HG03558 (cell line): Measurements from ENCODE around the gene SRSF10.
"Not testable (repeated sequence)": the region's sequence is repeated elsewhere in the genome, so short reads cannot be mapped to it uniquely, and the experiment has no call there.

Source experiments
- ATAC-seq: cut with Tn5 transposase; IDR thresholded peaks from one replicate; pipeline ENCODE4 v1.9.1; 2021; ENCODE audit warnings: moderate number of reproducible peaks; ENCODE audit not compliant: unreplicated experiment; ENCODE audit errors: extremely low read depth

Gene SRSF10

DNA sequence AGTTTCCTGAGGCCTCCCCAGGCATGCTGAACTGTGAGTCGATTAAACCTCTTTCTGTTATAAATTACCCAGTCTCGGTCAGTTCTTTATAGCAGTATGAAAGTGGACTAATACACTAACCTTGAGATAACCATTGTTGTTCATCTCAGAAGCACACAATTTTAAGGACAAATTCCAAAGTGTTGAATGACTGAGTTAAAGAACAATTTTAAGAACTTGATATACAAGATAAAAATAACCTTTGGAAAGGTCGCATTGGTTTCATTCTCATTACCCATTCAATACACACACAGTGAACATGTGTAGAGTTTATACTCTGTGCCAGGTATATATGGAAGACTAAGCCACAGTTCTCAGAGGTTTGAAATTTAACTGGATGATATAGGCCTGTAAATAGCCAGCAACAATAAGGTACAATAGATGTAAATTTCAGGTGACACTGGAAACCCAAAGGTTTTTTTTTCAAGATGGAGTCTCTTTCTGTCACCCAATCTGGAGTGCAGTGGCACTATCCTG is 19.1 kb upstream of the SRSF10 start:
- no peak for ATAC-seq

DNA sequence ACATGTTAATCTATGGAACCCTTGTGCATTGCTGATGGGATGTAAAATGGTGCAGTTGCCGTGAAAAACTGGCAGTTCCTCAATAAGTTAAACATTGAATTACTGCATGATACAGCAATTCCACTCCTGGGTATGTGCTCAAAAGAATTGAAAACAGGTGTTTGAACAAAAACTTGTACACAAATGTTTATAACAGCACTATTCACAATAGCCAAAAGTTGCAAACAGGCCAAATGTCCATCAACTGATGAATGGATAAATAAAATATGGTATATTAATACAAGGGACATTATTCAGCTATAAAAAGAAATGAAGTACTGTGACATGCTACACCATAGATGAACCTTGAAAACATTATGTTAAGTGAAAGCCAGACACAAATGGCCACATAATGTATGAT is 17.7 kb upstream of the SRSF10 start:
- ATAC-seq, result no peak

DNA sequence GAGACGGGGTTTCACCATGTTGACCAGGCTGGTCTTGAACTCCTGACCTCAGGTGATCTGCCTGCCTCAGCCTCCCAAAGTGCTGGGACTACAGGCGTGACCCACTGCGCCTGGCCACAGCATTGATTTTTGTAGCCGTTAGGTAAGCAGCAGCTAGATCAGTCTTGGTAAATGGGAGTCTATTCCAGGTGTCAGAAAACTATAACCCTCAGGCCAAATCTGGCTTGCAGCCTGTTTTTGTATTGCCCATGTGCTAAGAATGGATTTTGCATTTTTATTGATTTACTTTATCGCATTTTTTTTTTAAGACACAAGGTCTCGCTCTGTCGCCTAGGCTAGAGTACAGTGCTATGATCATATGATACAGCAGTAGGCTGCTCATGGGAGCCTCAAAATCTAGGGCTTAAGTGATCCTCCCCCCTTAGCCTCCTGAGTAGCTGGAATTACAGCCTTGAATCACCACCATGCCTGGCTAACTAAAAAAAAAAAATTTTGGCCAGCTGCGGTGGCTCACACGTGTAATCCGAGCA is 16.6 kb upstream of the SRSF10 start:
- no peak for ATAC-seq

DNA sequence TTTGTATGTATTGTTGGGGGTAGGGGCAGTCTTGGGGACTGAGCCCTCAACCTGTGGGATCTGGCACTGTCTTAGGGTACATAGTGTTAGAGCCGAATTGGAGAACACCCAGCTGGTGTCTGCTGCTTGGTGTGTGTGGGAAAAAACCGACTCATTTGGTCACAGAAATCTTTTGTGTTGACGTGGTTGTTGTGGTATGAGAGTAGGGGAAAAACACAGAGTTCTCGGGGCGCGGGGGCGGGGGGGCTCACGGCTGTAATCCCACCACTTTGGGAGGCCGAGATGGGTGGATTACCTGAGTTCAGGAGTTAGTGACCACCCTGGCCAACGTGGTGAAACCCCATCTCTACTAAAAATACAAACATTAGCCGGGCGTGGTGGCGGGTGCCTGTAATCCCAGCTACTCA is 15.3 kb upstream of the SRSF10 start:
- no peak for ATAC-seq

DNA sequence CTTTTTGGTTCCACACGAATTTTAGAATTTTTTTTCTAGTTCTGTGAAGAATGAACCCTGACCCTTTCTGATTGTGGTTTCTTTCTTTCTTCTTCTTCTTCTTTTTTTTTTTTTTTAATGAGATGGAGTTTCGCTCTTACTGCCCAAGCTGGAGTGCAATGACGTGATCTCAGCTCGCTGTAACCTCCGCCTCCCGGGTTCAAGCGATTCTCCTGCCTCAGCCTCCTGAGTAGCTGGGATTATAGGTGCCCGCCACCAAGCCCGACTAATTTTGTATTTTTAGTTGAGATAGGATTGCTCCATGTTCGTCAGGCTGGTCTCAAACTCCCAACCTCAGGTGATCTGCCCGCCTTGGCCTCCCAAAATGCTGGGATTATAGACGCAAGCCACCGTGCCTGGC is 11.9 kb upstream of the SRSF10 start:
- ATAC-seq, result not testable (repeated sequence)

DNA sequence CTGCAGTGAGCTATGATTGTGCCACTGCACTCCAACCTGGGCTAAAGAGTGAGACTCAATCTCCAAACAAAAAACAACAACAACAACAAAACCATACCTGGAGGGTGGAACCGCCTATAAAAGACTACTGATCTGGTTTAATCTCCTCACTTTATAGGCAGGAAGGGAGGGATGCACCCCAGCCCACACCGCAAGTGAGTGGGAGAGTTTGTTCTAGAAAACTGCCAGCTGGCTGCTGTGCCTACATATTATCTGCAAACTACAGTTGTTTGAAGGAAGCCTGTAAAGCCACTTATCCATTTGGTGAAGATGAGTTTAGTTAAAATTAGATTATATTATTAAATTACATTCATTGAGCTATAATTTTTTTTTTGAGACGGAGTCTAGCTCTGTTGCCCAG is 9.1 kb upstream of the SRSF10 start:
- ATAC-seq, result no peak

DNA sequence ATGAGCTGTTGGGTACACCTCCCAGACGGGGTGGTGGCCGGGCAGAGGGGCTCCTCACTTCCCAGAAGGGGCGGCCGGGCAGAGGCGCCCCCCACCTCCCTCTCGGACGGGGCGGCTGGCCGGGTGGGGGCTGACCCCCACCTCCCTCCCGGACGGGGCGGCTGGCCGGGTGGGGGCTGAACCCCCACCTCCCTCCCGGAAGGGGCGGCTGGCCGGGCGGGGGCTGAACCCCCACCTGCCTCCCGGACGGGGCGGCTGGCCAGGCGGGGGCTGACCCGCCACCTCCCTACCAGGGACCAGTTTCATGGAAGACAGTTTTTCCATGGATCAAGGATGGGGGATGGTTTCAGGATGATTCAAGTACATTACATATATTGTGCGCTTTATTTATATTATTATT is 6.9 kb upstream of the SRSF10 start:
- ATAC-seq, result not testable (repeated sequence)

DNA sequence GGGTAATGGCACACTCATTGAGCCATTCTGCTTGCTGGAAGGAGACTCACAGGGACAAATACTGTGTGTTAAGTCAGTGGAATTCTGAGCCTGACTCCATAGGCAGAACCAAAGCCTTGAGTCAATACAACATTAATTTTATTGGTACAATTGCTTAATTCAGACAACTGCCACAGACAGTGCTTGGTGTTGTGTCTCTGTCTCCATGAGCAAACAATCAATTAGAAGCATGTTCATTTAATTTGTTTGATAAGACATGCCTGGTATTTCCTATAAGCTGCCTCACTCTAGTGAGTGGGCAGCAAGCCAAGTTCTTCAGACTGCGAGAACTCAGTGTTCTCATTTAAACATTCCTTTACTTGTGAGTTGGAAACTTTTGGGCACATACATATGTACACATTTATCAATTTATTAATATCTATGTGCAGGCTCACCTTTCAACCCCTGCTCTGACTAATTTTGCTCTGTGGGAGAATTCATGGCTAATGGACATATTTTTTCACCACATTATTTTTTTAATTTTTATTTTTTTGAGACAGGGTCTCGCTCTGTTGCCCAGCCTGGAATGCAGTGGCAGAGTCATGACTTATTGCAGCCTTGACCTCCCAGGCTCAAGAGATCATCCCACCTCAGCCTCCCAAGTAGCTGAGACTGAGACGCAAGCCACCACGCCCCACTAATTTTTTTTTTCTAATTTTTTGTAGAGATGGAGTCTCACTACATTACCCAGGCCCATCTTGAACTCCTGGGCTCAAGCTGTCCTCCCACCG is 4.5 kb upstream of the SRSF10 start:
- ATAC-seq, result no peak

DNA sequence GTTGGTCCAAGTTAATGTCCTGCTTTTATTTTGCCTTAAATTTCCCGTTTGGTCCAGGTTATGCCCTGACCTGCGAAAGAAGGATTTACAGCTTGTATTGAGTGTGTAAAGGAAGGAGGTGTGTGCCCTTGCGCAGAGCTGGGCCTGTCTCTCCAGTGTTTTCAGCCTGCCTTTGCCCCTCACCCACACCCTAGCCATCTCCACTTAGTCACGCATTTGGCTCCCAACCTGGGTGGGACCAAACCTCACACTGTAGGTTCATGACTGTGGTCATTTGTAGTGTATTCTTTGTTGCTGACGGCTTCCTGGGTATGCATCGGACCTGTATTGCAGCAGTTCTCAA is 572 bp upstream of the SRSF10 start:
- peak; percentile 28 for ATAC-seq

DNA sequence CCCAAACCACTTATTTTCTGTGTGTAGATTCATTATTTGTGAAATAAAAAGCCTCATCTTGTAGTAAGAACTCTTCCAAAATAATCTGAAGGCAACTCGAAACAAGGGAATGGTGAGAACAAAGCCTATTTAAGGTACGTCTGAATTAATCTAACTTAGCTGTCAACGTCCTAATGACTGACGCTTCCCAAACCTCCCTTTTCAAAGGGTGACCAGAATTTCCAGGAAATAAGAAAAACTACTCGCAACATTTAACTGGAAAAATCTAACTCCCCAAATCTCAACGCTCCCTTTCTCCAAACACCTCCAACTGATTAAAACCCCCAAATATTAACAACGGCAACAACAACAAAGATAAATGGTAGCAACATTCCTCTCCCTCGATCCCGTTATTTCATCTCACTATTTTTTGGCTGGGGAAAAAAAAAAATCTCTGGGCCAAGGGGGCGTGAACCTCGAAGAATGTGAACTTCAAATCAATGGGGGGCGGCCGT is 693 bp downstream of the SRSF10 start:
- no peak for ATAC-seq

DNA sequence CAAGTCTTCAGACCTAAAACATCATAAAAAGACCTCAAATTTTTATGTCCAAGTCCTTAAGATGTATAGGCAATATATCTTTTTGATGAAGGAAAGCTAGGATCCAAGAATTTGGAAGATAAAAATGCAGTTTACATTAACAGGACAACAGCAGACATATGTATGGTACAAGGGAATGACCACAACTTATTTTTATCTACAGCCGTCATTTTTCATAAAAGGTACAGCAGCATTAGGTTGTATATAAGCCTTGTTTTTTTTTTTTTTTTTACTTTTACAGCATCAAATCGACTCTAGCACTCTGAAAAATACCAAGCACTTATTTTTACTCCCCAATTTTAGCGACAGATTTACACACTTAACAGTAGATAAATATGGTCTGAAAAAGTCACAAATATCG is 1.3 kb downstream of the SRSF10 start:
- no peak for ATAC-seq

DNA sequence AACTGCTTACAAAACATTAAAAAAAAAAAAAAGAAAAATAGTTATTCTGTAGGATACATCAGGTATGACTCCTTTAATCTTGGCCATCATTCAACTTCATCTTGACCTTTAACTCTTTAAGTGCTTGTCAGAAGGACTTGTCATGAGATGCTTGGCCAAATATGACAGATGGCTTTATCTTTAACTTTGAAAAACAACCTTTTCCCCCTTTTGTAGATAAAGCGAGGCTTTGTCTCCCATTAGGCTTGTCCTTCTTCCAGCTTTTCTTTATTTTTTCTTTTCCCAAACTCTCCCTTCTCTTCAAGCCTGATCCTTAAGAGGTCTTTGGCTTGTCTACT is 2.3 kb downstream of the SRSF10 start:
- ATAC-seq, result no peak

DNA sequence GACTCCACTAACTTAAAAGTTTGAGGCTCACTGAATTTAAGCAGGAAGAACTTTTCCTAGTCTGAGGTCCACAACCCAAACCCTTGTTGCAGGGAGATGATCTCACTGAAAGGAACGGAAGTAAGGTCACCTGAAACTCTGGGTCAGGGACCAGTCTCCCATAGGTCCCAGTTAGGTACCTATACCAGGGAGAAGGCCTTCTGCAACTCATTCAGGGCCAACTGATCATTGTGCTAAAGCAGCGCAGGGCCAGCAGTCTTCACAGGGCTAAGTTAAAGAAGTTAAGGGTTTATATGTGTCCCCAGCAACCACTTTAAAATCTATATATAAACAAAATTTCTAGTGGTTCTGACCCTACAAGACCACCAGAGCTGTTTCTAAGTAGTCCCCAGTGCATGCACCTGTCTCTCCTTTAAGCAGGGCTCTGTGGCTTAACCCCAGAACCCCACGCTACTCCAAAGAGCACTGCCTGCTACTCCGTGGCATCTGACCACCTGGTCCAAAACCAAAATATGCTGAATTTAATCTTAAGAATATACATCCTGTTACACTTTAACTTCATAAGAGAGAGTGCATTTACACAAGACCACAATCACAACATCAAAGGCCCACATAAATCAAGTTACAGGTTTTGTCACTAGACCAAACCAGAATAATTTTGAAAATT is 2.8 kb downstream of the SRSF10 start:
- no peak for ATAC-seq

DNA sequence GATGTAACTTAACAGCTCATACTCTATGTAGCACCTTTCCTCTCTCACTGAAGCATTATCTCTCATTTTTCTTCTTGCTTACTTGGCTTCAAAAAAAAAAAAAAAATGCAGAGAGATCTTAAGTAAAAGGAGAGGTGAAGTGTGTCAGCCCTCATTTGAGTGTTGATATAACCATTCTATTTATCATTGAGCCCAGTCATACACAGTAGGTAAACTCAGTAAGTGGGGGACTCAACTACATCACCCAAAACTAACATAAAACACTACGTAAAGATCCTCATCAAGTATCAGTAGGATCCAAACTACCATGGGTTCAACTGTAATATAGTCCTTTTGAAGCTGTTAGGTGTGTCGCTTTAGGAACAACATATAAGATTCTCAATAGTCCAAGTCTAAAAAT is 12.3 kb downstream of the SRSF10 start:
- ATAC-seq, result no peak

DNA sequence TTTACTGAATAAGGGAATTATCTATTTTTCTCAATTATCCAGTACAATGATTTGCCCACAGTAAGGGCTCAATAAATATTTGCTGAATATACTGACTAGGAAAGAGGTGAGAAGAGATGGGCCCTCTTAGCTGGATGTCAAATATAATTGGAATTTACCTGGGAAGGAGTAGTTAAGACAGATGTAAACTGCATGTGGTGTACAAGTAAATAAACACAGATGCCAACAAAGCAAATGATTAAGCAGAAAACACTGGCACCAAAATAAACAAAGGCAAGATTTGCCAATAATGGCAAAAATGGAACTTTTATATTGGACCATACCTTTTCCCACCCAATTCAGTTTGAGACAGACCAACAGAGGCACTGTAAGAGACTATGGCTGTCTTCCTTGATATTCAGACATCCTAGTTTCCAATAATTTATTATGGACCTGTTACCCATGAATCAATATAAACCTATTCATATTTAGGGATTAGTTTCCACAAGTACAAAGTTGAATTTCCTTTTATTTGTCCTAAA is 13.1 kb downstream of the SRSF10 start:
- ATAC-seq, result no peak

DNA sequence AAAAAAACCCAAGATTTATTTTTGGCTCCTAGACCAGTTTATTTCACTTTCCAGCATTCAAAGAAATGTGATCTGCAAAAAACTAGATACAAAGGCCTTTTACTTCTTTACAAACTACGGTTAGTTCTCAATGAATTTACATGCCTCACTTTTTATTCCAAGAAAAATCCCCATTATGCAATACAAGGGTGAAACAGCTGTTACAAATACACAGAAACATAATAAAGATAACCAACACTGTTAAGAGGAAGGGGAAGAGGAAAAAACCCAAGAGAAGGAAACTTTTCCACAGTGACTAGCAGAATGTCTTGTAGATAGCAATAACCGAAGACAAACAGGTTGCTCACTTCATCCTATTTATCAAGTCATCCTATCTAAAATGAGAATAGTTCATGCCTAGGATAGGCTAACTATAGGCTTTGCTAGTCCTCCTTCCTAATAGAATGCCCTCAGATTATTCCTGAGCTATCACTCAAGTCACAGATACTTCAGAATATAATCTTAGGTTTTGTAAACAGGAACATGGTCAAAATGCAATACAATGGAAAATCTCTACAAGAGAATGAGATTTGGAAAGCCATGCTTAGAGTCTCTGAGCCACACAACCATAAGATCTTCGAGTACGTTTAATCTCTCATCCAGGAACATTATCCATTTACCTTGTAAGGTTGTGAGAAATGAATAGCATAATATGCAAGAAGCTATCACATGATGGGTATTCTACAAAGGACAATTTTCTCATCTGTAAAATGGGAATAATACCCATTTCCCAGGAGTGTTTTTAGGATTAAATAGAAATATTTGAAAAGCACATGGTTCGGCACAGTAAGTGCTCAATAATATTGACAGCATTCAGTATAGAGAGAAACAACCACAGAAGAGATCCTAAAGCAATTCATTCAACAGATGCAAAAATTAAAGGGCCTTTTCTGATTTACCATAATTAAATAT is 15.1 kb downstream of the SRSF10 start:
- no peak for ATAC-seq

DNA sequence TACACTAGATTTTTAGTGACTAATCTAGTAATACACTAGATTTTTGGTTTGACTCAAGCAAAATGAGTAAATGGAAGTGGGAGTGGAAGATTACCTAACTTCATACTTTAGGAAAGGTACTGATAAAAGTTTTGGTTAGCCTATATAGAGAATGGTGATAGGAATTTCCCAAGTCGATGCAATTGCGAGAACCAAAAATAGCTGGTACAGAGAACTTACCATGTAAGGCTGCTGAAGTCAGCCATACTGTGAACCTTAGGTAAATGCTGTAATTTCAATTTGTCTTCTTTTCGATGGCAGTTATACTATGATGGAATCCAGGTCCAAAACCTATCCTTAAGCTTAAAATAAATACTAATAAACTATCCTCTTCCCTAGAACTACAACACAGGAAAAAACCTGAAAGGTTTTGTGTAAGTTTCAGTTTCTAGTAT is 15.9 kb downstream of the SRSF10 start:
- ATAC-seq, result no peak

DNA sequence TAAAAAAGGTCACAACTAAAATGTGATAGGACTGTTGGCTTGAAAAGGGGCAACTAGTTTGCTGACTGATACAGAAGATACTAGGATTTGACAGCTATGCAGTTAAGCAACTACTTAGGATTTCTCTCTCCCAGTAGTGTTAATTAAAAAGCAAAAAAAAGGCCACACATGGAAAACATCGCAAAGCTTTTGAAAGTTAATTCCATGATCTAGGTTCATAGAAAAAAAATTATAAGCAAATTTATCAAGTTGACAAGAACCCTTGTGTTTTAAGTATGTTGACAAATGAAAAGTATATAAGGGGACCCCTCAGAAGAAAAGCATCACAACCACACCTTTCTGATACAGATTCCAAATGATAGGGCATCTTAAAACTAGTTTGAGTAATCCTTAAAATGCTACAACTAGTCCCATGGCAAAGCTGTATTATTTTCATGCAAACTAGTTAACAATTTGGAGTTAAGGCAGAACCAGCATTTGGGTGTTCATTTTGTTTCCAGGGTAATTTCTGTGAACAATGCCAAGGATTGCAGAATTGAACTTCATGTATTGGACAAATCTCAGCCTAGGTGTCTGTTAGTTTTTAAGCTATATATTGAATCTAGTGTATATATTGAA is 16.4 kb downstream of the SRSF10 start:
- ATAC-seq, result no peak

DNA sequence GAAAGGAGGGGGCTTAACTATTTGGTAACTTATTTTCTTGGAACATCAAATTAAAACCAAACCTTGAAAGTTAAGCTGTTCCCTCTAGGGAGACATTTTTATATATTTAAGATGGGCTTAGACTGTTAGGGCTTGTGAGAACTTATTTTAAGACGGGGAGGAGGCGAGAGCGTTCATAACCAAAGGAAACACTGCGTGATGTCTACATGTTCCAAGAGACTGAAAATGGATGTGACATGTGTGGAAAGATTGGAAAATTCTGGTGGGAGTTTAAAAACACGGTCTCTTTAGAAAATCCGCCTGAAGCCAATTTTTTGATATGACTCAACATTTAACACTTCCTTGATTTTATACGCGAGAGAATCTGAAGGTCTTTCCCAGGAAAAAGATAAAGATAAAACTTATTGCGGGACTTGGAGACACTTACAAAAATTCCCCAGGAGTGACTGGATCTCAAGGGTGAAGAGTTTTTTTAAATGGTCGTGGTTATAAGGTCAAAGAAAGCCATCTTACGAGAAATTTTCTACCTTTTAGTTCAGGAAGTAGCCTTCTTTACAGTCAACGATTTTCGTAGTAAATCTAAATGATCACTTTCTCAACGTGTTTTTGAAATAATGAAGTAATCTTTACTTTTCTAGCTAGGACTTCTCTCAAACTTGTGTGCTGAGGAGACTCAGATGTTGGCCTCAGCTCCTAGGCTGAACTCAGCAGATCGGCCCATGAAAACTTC is 19.7 kb downstream of the SRSF10 start:
- no peak for ATAC-seq
